GM12878 (cell line): ENCODE measurements around the gene NNMT. TPM values are rescaled to one million over a fixed set of nuclear protein-coding genes. Genes with fewer than 3 reads are reported as not detected.

Experiments used
- ATAC-seq: fragments of 200-7000 bp; cut with Tn5 transposase; 3 replicates; pipeline ENCODE4 v1.9.1; 2020; ENCODE audit warnings: mild to moderate bottlenecking, moderate library complexity
- BruUV-seq: library from RNA; stranded (reverse); fragments of 400-500 nt; replicated peaks from 2 replicates; lab custom pipeline; 2021; lab: Mats Ljungman, UMichigan
- CTCF ChIA-PET: fragments of 300-600 bp; sonication (Branson Sonifier 250); formaldehyde crosslinking; extraction: SDS; loops from one replicate; lab custom pipeline; 2021; ENCODE audit warnings: inconsistent platforms; lab: Yijun Ruan, JAX
- POLR2A ChIA-PET: fragments of 350-600 bp; formaldehyde crosslinking; extraction: SDS; loops from one replicate; lab custom pipeline; 2021; ENCODE audit warnings: inconsistent platforms; lab: Charles Lee
- RAD21 ChIA-PET: fragments of 300-600 bp; sonication (Branson Sonifier 250); formaldehyde crosslinking; loops from one replicate; lab custom pipeline; 2023; ENCODE audit warnings: antibody characterized with exemption; ENCODE audit not compliant: unreplicated experiment; lab: Charles Lee
- SMC1A ChIA-PET: fragments of 300-600 bp; sonication (Branson Sonifier 250); formaldehyde crosslinking; loops from one replicate; lab custom pipeline; 2023; ENCODE audit not compliant: unreplicated experiment, uncharacterized antibody; lab: Charles Lee
- DNase-seq: peaks from one replicate; pipeline ENCODE4 v3.0.0-alpha.2; 2011; ENCODE audit warnings: low read depth, low spot score
- FAIRE-seq: peaks from 3 replicates; lab custom pipeline; 2011; peaks lifted over from hg19 to GRCh38; lab: Jason Lieb, UNC
- H2AFZ ChIP-seq: 2 replicates; pipeline ENCODE4 v1.6.0; 2011; ENCODE audit warnings: low read depth, low read length, control low read depth; ENCODE audit not compliant: control insufficient read depth
- H3K27ac ChIP-seq: 2 replicates; pipeline ENCODE4 v1.5.1; 2011; ENCODE audit warnings: control low read depth; ENCODE audit not compliant: control insufficient read depth, insufficient read depth
- H3K27me3 ChIP-seq, 2 experiments: replicated peaks in 1 of 2; 2 replicates each; pipeline versions ENCODE4 v1.6.0 to v1.6.1; 2011; ENCODE audit warnings: low read length in 1 of 2; ENCODE audit not compliant: control insufficient read depth in 2 of 2, insufficient read depth in 2 of 2
- H3K36me3 ChIP-seq, 2 experiments: 2 replicates each; pipeline ENCODE4 v1.5.1; 2011; ENCODE audit warnings: low read length in 1 of 2; ENCODE audit not compliant: control insufficient read depth in 2 of 2, insufficient read depth in 2 of 2
- H3K4me1 ChIP-seq: 2 replicates; pipeline ENCODE4 v1.6.1; 2011; ENCODE audit warnings: mild to moderate bottlenecking, low read length, moderate library complexity, mixed read lengths; ENCODE audit not compliant: control insufficient read depth, insufficient read depth
- H3K4me2 ChIP-seq: 2 replicates; pipeline ENCODE4 v1.6.0; 2011; ENCODE audit warnings: control low read depth; ENCODE audit not compliant: control insufficient read depth, insufficient read depth
- H3K4me3 ChIP-seq: fragments of 200-600 bp; sonication (generic); 2 replicates; pipeline ENCODE4 v1.5.1; 2016
- H3K79me2 ChIP-seq: 2 replicates; pipeline ENCODE4 v1.6.0; 2011; ENCODE audit warnings: low read length; ENCODE audit not compliant: control insufficient read depth, insufficient read depth
- H3K9ac ChIP-seq: 2 replicates; pipeline ENCODE4 v1.8.0; 2011; ENCODE audit warnings: low read length, control low read depth, mixed read lengths; ENCODE audit not compliant: control insufficient read depth, insufficient read depth
- H3K9me3 ChIP-seq: replicated peaks from 3 replicates; pipeline ENCODE4 v1.5.1; 2011; ENCODE audit warnings: mild to moderate bottlenecking, low read length; ENCODE audit not compliant: control insufficient read depth, insufficient read depth
- H4K20me1 ChIP-seq: 2 replicates; pipeline ENCODE4 v1.6.0; 2011; ENCODE audit not compliant: control insufficient read depth, insufficient read depth
- BCLAF1 ChIP-seq: fragments of 450-650 bp; IDR thresholded peaks from 2 replicates; pipeline ENCODE4 v1.6.1; 2017; ENCODE audit warnings: antibody characterized with exemption, mild to moderate bottlenecking, moderate library complexity
- CEBPB ChIP-seq, 2 experiments: fragments of 150-350 bp in 1 of 2; IDR thresholded peaks; 2 replicates each; pipeline ENCODE4 v1.6.1; 2012 to 2014; ENCODE audit warnings: low read depth in 2 of 2, low read length in 2 of 2, borderline replicate concordance in 1 of 2, inconsistent platforms in 1 of 2
- FOS ChIP-seq: IDR thresholded peaks from 3 replicates; pipeline ENCODE4 v1.6.1; 2011; ENCODE audit warnings: borderline replicate concordance; ENCODE audit not compliant: insufficient read length; ENCODE audit errors: extremely low read depth
- HSF1 ChIP-seq: fragments of 150-350 bp; IDR thresholded peaks from 2 replicates; pipeline ENCODE4 v1.6.1; 2014; ENCODE audit warnings: mild to moderate bottlenecking, low read depth, low read length
- KDM1A ChIP-seq: fragments of 200-600 bp; sonication (generic); IDR thresholded peaks from 2 replicates; pipeline ENCODE4 v1.6.1; 2016; ENCODE audit warnings: borderline replicate concordance
- KLF5 ChIP-seq: fragments of 450-650 bp; IDR thresholded peaks from 2 replicates; pipeline ENCODE4 v1.6.1; 2014; ENCODE audit warnings: mild to moderate bottlenecking; ENCODE audit not compliant: partially characterized antibody
- MTA2 ChIP-seq: fragments of 450-650 bp; IDR thresholded peaks from 2 replicates; pipeline ENCODE4 v1.6.1; 2016; ENCODE audit warnings: low read depth, mild to moderate bottlenecking, moderate library complexity
- POLR2AphosphoS5 ChIP-seq: IDR thresholded peaks from 2 replicates; pipeline ENCODE4 v1.6.1; 2011; ENCODE audit warnings: mild to moderate bottlenecking, low read length, inconsistent platforms
- SMAD5 ChIP-seq: IDR thresholded peaks from 2 replicates; pipeline ENCODE4 v1.6.1; 2016; ENCODE audit warnings: antibody characterized with exemption, low read depth
- TCF12 ChIP-seq: IDR thresholded peaks from 2 replicates; pipeline ENCODE4 v1.6.1; 2011; ENCODE audit warnings: low read depth, mild to moderate bottlenecking, low read length
- ZNF274 ChIP-seq: IDR thresholded peaks from one replicate; pipeline ENCODE4 v1.8.0; 2011; ENCODE audit not compliant: insufficient read length, insufficient read depth
- WGBS: methylation state at CpG from one replicate; pipeline ENCODE4 v1.1.6; 2016; ENCODE audit warnings: low lambda C conversion rate; ENCODE audit not compliant: insufficient replicate concordance, insufficient coverage; ENCODE audit errors: missing lambda C conversion rate; 5-methylcytosine and 5-hydroxymethylcytosine counted together
- in situ Hi-C: fragments of 300-500 bp; cut with MboI; formaldehyde crosslinking; loops from 9 replicates; pipeline ENCODE4 v1.14.3; 2018; ENCODE audit warnings: mixed read lengths
- intact Hi-C: fragments of 100-400 bp; cut with micrococcal nuclease; formaldehyde crosslinking; loops from one replicate; pipeline ENCODE4 v1.14.2; 2022; ENCODE audit not compliant: unreplicated experiment
- polyA plus RNA-seq, 11 experiments: library from polyadenylated mRNA; depleted of rRNA in 4 of 11; unstranded in 6 of 11; stranded (reverse) in 5 of 11; fragments of >200 nt; fragmentation: Nextera tagmentation in 4 of 11; fragmentation: Illumina TruSeq in 1 of 11; extraction: Ambion mirVana in 4 of 11; extraction: Trizol in 1 of 11; gene quantifications; 1 replicate in 1 of 11; 2 replicates in 10 of 11; pipeline versions ENCODE4 v1.2.1 to v1.2.3, GENCODE V29; 2011 to 2016; ENCODE audit warnings: inconsistent platforms in 2 of 11, missing spikeins in 2 of 11, low read depth in 1 of 11
- total RNA-seq, 4 experiments: library from RNA; depleted of rRNA in 3 of 4; stranded (reverse); fragments of >200 nt in 3 of 4; fragmentation: Illumina TruSeq in 1 of 4; extraction: Trizol in 1 of 4; gene quantifications; 2 replicates each; pipeline versions ENCODE4 v1.2.1 to v1.2.3, GENCODE V29; 2013 to 2021

Gene NNMT
- total and polyA plus RNA-seq, 10 of the 15 experiments (the other 5 are each of a cell fraction or from before 2014, with no cell fraction given), result 0.46 TPM; not detected in 9

GRCh38 chr11:114251815-114252337, 44.3 kb upstream of the NNMT start:
- CTCF ChIA-PET, result interaction anchor here (0.6 to 0.7 kb wide), 3 partner anchors 9 to 1780 kb away, joined by 3 read pairs; no protein-coding TSS in a partner anchor

GRCh38 chr11:114252767-114253166, 43.4 kb upstream of the NNMT start:
- RAD21 ChIA-PET, result no interaction called here
- Histone ChIP-seq H3K9ac (no peak overlapping the region), H3K27me3 (no peaks in the 10 kb centered on the region; a peak in 1 of 4 replicates), H3K79me2 (no peaks in the 10 kb centered on the region), H3K4me3 (no peak overlapping the region), H3K4me1 (no peaks in the 10 kb centered on the region), H3K9me3 (no peaks in the 10 kb centered on the region), H3K27ac (no peak overlapping the region), H3K4me2 (no peak overlapping the region), H2AFZ (no peak overlapping the region), H4K20me1 (no peaks in the 10 kb centered on the region), H3K36me3 (no peaks in the 10 kb centered on the region)
- POLR2A ChIA-PET, result no interaction called here
- 13% methylated on average over 9 of the region's 9 CpGs for WGBS
- ATAC-seq (no peak), DNase-seq (no peak), FAIRE-seq (no peak)
- SMC1A ChIA-PET, result no interaction called here
- intact Hi-C loops, result no loop called here
- in situ Hi-C loops, result no loop called here
- BruUV-seq, result no TSS peak
- CTCF ChIA-PET, result interaction anchor here (0.6 kb wide), 1 partner anchor 8 kb away, joined by 3 read pairs; no protein-coding TSS in a partner anchor
- TF ChIP-seq KLF5 (no peak), BCLAF1 (no peak), SMAD5 (no peak), HSF1 (no peak), CEBPB (IDR thresholded peaks at IDR 0.05; ENCODE audit: borderline replicate concordance in 1 of 2, low read depth in 2 of 2, low read length in 2 of 2) (no peak), POLR2AphosphoS5 (no peak), FOS (no peak), ZNF274 (no peak), KDM1A (no peak)

More at GRCh38 chr11:114251815-114252337, 44.3 kb upstream of the NNMT start:
- Histone ChIP-seq H3K4me2 (no peak overlapping the region), H3K79me2 (no peaks in the 10 kb centered on the region), H3K4me3 (no peak overlapping the region), H3K9ac (no peak overlapping the region), H2AFZ (no peak overlapping the region), H3K27ac (no peak overlapping the region), H4K20me1 (no peaks in the 10 kb centered on the region), H3K27me3 (no peaks in the 10 kb centered on the region; a peak in 1 of 4 replicates), H3K36me3 (no peaks in the 10 kb centered on the region), H3K4me1 (no peaks in the 10 kb centered on the region), H3K9me3 (no peaks in the 10 kb centered on the region)
- TF ChIP-seq TCF12, result no peak
- no peak for TF ChIP-seq MTA2
- 14% methylated on average over 9 of the region's 9 CpGs for WGBS
- no peak for DNase-seq
- ChIA-PET RAD21 (no interaction called here), SMC1A (no interaction called here), POLR2A (no interaction called here)
- FAIRE-seq, result no peak
- no TSS peak for BruUV-seq
- in situ Hi-C loops (no loop called here), intact Hi-C loops (no loop called here)
- ATAC-seq, result no peak
